Camera-type eye (tissue), 1 donor: Measurements from ENCODE around the gene LRRC7. TPM values are rescaled to one million over a fixed set of nuclear protein-coding genes. Genes with fewer than 3 reads are reported as not detected.

Experiments
- total RNA-seq: library from RNA; depleted of rRNA; stranded (reverse); fragments of >200 nt; gene quantifications from one replicate; pipeline ENCODE4 v1.2.3, GENCODE V29; 2014

Gene LRRC7
- total RNA-seq, result 29.1 TPM

DNA sequence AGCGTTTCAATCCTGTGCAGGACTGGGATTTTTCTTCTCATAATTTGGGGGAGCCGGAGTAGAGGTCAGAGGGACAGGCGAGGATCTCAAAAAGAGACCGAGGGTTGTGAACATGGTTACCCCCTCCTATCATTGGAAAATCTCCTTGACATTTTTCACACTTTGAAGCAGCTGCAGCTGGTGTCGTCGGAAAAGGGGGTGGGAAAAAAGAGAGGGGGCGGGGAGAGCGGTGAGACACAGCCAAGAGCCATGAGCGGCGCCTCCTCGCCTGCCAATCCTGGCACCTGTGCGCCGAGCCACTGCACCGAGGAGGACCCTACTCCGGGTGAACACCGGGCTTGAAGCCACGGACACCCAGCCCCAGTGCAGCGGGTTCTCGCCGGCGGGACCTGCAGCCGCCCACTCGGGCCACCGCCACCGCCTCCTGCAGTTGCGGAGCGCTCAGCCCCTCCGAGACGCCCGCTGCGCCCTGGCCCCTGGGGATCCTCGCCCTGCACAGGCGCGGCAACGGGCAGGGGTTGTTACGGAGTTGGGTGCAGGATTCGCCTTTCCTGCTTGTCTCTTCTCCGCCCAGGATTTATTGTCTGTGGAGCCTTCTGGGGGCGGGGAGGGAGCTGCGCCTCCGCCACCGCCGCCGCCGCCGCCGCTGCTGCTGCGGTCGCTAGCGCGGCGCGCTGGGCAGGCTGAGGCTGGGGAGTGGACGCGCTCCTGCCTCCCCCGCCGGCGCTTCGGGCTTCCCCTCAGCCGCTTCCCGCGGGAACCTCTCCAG lies at the start of gene LRRC7:
Gene LRRC7 (plus strand): TSS at position 271 of the 769 bp plus-strand sequence. CDS start 718 bp downstream, outside the sequence.

